GM21423 (cell line): ENCODE results near the gene NPIPB8.
"Not testable (repeated sequence)": the region's sequence is repeated elsewhere in the genome, so short reads cannot be mapped to it uniquely, and the experiment has no call there.

Experiments
- ATAC-seq: cut with Tn5 transposase; IDR thresholded peaks from one replicate; pipeline ENCODE4 v1.9.1; 2021; ENCODE audit warnings: mild to moderate bottlenecking, moderate library complexity; ENCODE audit not compliant: unreplicated experiment

The NPIPB8 gene

DNA sequence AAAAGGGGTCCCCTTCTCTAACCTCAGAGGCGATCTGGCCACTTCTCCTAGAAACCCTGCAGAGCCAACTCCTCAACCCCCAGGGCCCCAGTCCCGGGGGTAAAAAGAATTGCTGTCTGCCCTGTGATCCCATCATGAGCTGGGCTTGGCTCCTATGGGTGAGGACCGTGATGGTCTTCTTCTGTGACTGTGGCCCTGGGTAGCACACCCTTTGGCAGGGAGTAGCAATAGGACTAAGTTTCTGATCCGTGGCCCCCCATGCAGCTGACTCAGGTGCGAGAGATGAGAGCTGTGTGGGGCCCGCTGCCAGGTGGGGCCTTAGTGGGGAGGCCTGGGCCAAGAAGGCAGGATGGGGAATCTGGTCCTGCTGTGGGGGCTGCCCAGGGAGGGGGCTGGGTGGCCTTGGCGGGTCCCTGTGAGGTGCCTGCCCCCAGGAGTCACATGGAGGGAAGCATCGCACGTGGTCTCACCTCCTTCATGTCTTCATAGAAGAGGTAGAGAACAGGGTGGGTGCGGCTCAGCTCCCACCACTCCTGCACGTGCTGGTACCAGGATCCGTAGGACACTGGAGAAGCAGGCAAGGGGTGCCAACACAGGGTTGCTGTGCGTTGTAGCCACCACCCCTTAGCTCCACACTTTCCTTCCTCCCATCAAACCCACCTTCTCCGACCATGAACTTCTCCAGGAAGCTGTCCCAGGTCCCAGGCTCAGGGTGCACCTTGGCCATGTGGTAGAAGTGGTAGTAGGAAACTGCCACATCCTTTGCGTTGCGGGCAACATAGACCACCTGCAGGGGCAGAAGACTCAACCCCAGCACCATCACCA, 31.4 kb upstream of the NPIPB8 start:
- ATAC-seq = no peak

DNA sequence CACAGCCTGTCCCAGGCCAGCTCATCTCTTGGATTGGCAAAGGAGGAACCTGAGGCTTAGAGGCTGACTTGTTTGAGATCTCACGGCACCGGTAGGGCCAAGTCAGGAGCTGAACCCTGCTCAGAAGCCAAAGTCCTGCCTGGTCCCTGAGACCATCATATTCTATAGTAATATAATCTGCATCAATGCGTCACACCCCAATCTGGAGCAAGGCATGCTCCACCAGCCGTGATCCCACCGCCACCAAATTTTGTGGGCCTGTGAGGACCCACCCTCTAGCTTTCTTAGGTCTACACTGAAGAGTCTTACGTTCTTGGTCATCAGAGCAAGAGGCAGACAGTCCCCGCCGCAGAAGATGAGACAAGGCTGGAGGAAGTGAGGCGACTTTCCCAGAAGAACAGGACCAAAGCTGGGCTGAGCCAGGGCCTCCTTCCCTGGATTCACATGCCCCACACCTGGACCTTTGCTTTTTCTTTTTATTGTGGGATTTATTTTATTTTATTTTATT, 30.7 kb upstream of the NPIPB8 start:
- ATAC-seq = no peak

DNA sequence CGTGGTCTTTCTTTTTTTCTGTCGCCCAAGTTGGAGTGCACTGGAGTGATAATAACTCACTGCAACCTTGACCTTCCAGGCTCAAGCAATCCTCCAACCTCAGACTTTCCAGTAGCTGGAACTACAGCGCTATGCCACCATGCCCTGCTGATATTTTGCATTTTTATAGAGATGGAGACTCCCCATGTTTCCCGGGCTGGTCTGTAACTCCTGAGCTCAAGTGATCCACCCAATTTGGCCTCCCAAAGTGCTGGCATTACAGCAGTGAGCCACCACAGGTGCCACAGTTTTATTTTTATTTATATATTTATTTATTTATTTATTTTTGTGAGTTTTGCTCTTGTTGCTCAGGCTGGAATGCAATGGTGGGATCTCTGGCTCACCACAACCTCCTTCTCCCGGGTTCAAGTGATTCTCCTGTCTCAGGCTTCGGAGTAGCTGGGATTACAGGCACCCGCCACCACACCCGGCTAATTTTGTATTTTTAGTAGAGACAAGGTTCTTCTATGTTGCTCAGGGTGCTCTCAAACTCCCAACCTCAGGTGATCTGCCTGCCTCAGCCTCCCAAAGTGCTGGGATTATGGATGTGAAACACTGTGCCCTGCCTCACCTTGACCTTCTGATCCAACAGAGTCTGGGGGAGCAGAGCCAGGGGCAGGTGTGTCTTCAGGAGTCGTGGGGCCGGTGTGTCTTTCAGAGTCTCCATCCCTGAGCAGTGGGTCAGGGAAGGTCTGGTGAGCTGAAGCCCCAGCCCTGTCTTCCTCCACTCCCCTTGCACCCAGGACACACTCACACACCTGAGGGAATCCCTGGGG, 30.0 kb upstream of the NPIPB8 start:
- not testable (repeated sequence) for ATAC-seq

DNA sequence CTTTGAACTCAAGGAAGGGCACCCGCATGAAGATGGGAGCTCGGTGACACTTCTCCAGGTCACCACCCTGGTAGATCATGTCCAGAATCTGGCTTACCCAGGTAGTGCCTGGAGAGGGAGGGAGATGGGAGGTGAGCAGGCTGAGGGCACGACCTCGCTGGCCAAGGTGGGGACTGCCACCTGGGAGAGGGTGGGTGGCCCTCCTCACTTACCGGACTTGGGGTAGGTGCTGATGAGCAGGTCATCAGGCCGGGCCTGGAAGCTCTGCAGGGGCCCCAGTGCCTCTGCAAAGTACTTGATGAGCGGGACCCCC, 29.4 kb upstream of the NPIPB8 start:
- not testable (repeated sequence) for ATAC-seq

DNA sequence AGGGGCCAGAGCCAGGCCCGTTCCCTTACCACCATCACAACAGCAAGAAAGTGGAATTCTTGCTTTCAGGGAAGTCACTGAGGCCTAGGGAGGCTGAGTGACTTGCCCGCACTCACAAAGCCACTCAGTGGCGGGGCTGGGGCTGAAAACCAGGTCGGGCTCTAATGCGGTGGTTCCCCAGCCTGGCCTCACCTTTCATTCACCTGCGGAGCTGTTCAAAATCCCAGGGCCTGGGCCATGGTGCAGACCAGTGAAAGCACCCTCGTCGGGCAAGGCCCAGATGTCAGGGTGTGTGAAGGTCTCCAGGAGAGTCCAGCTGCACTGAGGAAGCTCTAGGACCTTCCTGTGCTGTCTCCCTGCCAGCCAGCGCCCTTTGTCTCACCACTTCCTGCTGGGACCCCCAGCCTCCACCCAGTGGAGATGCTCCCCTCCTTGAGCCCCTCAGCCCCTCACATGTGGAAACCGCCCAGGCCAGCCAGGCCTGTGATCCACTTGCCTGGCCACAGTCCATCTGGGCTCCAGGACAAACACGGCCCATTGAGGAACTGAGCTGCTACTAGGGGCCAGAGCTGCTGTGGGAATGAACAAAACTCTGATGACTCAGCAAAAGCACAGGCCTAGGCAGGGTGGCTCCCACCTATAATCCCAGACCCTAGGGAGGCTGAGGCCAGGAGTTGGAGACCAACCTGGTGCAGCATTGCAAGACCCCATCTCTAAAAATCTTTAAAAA, 28.8 kb upstream of the NPIPB8 start:
- not testable (repeated sequence) for ATAC-seq

DNA sequence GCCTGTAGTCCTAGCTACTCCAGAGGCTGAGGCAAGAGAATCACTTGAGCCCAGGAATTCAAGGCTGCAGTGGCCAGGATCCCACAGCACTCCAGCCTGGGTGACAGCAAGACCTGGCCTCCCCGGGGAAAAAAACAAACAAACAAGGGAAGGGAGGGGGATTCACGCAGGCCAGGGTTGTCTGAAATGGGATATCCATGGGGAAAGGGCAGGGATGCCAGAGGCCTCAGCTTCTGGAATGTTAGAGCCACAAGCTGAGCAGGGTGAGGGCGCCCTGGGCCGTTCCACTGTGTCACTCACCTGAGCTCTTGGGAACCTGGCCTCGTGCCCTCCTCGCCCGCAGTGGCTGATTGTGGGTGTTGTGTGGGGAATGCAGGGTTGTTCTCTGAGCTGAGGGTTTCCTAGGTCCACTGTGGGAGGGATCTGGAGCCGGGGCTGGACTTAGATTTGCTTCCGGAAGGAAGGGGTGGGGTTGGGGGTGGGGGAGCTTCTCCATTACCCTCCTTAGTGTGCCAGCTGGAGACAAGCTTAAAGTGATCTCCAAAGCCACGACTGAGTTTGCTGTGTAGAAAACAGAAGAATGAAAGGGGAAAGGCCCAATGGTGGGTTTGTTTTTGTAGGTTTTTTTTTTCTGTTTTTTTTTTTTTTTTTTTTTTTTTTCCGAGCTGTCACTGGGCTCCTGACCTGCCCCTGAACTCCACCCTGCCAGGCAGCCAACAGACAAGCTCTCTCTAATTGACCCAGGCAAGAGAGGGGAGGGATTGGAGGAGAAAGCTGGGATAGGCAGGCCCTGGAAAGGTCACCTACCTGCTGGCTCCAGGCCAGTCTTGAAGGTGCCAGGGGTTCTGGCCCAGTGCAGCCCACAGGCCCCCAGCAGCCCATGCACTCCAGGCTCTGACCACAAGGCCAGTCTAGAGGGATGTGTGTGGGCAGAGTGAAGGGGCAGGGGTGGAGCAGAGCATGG, 28.0 kb upstream of the NPIPB8 start, which contains the start of gene SULT1A1:
SULT1A1 (minus strand) TSS at position 414 of the 964 bp plus-strand sequence. CDS start 1,189 bp downstream, outside the sequence.
- no peak for ATAC-seq

DNA sequence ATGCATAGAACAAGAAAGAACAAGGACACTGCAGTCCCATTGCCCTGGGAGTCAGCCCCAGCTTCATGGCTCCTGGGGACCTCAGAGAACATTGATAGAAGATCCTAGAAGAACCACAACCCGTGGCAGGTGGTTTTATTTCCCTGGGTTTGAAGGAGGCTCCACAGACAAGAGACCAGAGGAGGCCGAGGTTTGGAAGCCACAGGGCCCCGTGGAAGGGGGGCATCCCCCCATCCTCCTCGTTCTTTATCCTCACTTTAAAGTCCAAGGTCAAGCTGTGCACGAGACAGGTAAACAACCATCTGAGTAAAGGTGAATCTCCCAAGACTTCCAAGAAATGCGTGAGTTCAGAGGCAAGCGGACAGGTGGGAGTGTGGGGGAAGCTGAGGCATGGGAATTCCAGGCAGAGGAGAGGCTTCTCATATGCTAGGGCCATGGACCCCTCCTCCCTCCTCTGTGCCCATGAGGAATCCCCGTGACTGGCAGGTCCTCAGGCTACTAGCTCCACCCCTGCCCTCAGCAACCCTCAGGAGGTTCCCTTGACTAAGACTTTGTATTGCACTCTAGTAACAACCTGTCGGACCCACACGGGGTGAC, 27.2 kb upstream of the NPIPB8 start:
- no peak for ATAC-seq

DNA sequence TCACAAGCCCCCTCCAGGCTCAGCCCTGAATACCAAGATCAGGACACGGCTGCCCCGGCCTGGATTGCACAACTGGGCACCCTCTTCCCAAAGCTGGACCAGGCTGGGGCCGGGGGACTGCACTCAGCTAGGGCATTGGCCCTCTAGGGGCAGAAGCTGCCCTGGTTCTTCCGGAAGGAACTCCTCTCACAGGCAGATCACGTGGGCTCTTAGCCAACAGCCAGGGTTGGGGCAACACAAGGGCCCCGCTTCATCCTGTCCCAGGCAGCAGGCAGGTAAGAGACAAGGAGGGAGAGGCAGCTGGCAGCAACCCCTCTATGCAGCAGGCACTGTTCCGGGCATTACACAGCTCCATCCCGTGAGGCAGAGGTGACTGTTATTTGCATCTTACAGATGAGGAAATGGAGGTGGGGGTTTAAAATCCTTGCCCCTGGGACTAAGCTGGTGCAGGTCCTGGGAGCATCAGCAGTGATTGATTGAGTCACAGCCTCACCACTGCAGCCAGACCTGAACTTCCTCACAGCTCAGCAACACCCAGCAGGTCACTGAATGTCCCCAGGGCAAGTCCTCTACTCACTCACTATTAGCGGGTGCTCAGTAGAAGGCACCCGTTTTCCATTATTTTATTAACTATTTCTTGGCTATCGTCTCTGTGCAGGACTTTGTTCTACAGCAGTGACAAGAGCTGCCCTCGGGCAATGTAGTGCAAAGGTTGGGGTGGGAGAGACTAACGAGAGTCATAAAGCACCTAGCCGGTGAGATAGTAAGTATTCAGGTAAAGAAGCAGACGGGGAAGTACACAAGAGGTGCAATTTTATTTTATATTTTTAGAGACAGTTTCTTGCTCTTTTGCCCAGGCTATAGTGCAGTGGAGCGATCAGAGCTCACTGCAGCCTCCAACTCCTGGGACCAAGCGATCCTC, 25.2 kb upstream of the NPIPB8 start:
- ATAC-seq = not testable (repeated sequence)

DNA sequence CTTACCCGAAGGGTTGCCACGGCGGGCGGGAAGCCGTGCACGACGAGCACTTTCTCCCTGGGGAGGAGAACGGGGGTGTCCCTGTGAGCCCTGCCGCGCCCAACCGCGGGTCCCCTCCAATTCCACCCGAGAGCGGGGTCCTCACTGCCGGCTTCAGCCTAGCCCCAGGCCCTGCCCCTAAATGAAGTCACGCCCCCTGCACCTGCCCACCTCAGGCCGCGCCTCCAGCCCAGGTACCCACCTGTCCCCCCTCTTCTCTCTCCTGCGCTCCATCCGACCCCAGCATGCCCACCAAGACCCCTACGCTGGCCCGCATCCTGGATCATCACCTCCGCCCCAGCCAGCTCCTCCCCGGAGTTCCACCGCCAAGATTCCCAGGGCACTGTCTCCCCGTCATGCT, 24.0 kb upstream of the NPIPB8 start:
- not testable (repeated sequence) for ATAC-seq

DNA sequence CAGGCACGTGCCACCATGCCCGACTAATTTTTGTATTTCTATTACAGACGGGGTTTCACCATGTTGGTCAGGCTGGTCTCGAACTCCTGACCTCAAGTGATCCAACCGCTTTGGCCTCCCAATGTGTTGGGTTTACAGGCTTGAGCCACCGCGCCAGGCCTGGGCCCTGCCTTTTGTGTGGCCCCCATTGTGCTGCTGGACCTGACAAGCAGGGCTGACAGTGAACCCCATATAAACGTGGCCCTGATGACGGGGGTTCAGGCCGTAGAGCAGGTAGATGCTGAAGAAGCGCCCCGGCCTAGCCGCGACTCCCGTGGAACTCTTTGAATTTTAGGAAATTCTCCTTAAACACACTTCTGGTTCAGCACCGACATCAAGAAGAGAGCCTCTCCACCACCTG, 23.3 kb upstream of the NPIPB8 start:
- not testable (repeated sequence) for ATAC-seq

DNA sequence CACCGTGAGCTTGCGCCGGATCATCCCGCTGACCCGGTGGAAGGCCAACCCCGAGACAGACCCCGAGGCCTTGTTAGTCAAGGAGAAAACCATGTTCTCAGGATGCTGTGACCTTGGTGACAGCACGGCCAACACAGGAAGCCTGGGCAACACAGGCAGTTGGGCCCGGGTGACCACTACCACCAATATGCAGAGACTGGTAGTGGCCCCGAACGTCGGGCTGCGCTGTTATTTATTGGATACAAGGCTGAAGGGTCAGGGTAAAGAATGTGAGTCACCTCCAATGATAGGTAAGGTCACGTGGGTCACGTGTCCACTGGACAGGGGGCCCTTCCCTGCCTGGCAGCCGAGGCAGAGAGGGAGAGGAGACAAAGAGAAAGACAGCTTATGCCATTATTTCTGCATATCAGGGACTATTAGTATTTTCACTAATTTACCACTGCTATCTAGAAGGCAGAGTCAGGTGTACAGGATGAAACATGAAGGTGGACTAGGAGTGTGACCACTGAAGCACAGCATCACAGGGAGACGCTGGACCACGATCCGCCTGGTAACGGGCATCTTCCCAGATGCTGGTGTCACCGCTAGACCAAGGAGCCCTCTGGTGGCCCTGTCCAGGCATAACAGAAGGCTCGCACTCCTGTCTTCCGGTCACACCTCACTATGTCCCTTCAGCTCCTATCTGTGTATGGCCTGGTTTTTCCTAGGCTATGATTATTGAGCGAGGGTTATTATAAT, 22.2 kb upstream of the NPIPB8 start:
- not testable (repeated sequence) for ATAC-seq

DNA sequence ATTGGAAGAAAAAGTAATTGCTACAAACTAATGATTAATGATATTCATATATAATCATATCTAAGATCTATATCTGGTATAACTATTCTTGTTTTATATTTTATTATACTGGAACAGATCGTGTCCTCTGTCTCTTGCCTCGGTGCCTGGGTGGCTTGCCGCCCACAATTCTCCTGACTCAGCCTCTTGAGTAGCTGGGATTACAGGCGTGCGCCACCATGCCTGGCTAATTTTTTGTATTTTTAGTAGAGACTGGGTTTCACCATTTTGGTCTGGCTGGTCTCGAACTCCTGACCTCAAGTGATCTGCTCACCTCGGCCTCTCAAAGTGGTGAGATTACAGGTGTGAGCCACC, 21.7 kb upstream of the NPIPB8 start:
- ATAC-seq = not testable (repeated sequence)

DNA sequence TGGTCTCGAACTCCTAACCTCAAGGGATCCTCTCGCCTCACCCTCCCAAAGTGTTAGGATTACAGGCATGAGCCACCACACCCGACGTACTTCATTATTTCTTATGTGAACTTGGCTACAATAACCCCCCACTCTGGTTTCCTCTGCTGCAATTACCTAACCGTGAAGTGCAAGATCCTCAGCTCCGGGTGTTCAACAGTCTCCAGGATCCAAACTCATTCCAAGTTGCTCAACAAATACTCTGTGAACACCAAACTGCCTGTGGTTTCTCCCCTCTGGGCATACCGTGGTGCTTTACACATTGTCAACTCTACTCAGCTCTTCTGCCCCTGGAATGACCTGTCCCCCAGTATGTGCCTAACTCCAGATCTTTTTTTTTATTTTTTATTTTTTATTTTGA, 21.2 kb upstream of the NPIPB8 start:
- no peak for ATAC-seq

DNA sequence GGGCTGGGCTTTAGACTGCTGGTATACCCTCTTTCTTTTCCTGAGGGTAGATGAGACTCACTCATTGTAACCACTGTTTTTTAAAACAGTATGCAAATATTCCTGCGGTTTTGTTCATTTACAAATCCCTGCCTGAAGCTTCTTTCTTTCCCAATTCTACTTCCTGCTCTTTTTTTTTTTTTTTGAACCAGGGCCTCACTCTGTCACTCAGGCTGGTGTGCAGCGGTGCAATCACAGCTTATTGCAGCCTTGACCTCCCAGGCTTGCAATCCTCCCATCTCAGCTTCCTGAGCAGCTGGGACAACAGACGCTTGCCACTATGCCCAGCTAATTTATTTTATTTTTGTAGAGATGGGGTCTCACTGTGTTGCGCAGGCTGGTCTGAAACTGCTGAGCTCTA, 20.0 kb upstream of the NPIPB8 start:
- ATAC-seq = no peak

DNA sequence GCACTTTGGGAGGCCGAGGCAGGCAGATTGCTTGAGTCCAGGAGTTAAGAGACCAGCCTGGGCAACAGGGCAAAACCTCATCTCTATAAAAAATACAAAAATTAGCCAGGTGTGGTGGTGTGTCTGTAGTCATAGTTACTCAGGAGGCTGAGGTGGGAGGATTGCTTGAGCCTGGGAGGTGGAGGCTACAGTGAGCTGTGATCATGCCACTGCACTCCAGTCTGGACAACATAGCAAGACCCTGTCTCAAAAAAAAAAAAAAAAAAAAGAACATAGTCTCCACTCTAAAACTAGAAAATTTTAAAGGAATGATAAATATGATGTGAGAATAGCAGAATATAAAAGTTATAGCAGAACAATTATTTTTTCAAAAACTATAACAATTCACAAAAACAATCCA, 17.5 kb upstream of the NPIPB8 start:
- not testable (repeated sequence) for ATAC-seq

DNA sequence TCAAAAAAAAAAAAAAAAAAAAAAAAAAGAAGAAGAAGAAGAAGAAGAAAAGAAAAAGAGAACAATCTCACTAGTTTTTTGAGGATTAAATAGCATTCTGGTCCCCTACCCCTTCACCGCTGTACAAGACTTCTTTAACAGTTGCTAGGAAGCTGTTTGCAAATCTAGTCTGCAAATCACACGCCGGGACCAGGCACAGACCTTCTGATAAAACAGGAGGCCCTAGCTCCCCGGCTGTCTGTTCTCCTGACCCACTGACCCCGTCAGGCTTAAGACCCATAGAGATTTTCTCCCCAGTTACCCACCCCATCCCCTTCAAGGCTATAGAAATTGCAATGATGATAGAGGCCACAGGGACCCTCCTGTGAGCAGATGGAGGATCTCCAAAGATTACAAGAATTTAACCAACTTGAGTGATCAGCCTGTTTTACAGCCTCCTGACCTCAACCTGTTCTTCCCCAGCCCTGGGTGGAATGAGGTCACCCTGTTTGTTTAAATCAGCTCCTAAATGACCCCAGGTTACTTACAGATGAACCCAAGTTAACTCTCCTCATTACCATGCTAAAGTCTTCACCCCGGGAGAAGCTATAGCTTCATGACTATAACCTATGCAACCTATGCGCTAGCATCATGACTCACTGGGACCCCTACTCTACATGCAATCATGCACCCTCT, 16.2 kb upstream of the NPIPB8 start:
- no peak for ATAC-seq

DNA sequence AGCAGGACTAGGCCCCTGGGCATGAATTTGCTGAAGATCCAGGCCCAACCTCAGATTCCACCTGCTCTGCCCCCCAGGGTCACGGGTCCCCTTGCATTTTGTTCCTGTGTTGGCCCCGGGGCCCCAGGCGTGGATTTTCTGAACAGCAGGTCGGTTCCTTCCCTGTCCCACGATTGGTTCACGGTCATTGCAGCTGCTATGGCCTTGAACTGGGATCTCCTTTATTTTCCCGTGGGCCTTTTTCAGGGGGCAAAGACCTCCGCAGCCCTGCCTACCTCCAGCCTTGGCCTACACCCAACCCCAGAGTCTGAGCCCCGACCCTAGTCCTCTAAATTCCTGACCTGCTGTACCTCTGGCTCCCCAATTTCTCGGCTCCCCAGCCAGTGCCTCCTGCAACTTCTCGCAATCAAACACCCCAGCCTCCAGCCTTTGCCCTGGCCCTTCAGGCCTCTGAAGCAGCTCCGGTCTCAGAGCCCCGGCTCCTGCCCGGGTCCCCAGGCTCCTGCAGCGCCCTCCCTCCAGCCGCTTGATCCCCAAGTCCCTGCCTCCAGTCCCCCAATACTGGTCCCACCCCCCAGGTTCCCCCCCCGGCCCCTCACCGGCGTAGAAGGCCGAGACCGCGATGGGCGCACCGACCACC, 15.2 kb upstream of the NPIPB8 start:
- not testable (repeated sequence) for ATAC-seq
